Measurements from ENCODE around the gene WIPF2. TPM values are rescaled to one million over a fixed set of nuclear protein-coding genes. Genes with fewer than 3 reads are reported as not detected.

The WIPF2 gene
- total RNA-seq, 2 experiments from 2014 or later, result 15.7 to 17.4 TPM

GRCh38 chr17:40326832-40327199 lies 107.7 kb downstream of the WIPF2 start:
- H3K27ac Mint-ChIP-seq, result peak overlapping the region; percentile 99
- H3K4me1 Mint-ChIP-seq, result peaks cover 90% of the 10 kb centered on the region
- H3K36me3 Mint-ChIP-seq, result peaks cover 20% of the 10 kb centered on the region
- H3K27me3 Mint-ChIP-seq, result no peaks in the 10 kb centered on the region
- H3K4me3 Mint-ChIP-seq, result peak overlapping the region; percentile 73
- DNase-seq, result no peak
- H3K9me3 Mint-ChIP-seq, result no peaks in the 10 kb centered on the region

GRCh38 chr17:40327244-40327729 lies 108.2 kb downstream of the WIPF2 start:
- peak overlapping the region; percentile 73 for H3K4me3 Mint-ChIP-seq

DNA sequence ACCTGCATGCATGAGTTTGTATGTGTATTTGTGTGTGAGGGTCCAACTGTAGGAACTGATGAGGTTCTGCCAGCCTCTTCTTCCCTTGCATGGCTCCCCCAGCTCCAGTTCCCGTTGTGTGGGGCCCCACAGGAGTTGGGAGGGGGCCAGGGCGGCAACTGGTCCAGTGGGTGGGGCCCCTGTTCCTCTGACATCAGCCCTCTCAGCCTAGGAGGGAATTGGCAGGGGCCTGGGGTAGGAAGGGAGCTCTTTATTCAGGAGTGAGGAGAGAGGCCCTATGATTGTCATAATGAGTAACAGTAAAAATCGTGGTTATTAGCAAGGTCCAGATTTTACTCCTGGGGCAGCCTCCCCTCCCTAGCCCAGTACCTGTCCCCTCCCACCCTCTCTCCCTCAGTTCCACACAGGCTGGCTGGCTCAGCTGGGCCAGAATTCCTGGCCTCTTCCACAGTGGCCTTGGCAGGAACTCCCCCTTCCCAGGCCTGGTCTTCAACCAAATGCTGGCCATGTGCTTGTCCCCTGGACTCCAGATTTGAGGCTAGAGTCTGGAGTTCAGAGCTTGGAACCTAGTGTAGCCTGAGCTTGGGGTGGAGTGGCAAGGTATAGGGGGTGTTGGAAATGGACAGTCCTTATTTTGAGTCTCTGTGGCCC lies 108.8 kb downstream of the WIPF2 start:
- DNase-seq, result no peak
- Mint-ChIP-seq H3K36me3 (peaks cover 26% of the 10 kb centered on the region), H3K27me3 (no peaks in the 10 kb centered on the region), H3K4me3 (peak overlapping the region; percentile 4), H3K9me3 (no peaks in the 10 kb centered on the region), H3K27ac (peak overlapping the region; percentile 99), H3K4me1 (peaks cover 86% of the 10 kb centered on the region)

More at GRCh38 chr17:40327244-40327729, 108.2 kb downstream of the WIPF2 start:
- Mint-ChIP-seq H3K9me3 (no peaks in the 10 kb centered on the region), H3K36me3 (peaks cover 22% of the 10 kb centered on the region), H3K4me1 (peaks cover 87% of the 10 kb centered on the region), H3K27me3 (no peaks in the 10 kb centered on the region), H3K27ac (peak overlapping the region; percentile 99)
- DNase-seq, result no peak

GRCh38 chr17:40328386-40328766 lies 109.3 kb downstream of the WIPF2 start:
- no peak for DNase-seq
- H3K4me1 Mint-ChIP-seq, result peaks cover 83% of the 10 kb centered on the region
- peak overlapping the region; percentile 32 for H3K27ac Mint-ChIP-seq
- H3K36me3 Mint-ChIP-seq, result peaks cover 31% of the 10 kb centered on the region
- H3K9me3 Mint-ChIP-seq, result no peaks in the 10 kb centered on the region
- H3K27me3 Mint-ChIP-seq, result no peaks in the 10 kb centered on the region
- no peak overlapping the region for H3K4me3 Mint-ChIP-seq

DNA sequence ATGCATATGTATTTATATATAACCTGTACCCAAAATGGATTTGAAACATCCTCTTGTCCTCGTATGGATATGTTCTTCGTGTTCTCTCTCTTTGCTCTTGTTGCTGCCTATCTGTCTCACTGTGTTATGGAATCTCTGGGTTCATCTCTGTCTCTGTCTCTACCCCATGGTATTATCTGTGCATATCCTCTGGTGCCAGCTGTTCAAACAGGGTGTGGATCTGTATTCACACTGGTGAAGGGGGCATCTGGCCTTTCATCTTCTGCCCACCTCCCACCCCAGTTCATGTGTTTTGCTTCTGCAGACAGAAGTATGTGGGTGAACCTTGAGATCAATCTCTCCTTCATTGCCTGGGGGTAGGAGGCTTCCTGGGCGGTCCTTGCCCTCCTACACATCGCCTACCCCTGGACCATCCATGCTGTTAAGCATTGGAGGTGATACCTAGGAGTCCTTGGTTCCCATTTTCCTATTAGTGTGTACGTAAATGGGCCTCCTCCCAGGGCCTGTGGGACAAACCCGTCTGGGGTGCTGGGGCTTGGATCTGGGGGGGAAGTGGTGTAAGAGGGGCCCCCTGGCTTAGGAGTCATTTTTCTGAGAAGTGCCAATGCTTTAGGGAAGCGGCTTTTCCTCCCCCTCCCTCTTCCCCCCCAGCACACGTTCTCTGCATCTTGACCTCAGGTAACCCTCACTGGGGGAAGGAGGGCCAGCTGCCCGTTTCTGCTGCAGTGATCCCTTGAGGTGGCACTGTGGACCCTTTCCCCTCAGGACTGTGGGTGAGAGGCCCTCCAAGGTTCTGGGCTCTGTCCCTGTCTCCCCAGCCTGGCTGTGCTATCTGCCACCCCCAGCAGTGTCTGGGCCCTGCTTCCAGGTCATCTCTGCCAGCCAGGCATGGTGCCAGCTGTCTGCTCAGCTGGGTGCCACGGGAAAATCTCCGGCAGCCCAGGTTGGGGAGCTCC lies 111.0 kb downstream of the WIPF2 start:
- Mint-ChIP-seq H3K4me1 (peaks cover 82% of the 10 kb centered on the region), H3K4me3 (peak overlapping the region; percentile 49), H3K36me3 (peaks cover 32% of the 10 kb centered on the region), H3K9me3 (no peaks in the 10 kb centered on the region), H3K27ac (peak overlapping the region; percentile 81), H3K27me3 (no peaks in the 10 kb centered on the region)
- peak; percentile 35 for DNase-seq

GRCh38 chr17:40330850-40331470 lies 111.9 kb downstream of the WIPF2 start:
- no peak for DNase-seq
- Mint-ChIP-seq H3K36me3 (peaks cover 32% of the 10 kb centered on the region), H3K4me3 (peak overlapping the region; percentile 30), H3K4me1 (peaks cover 75% of the 10 kb centered on the region), H3K27ac (peak overlapping the region; percentile 81), H3K9me3 (no peaks in the 10 kb centered on the region), H3K27me3 (no peaks in the 10 kb centered on the region)

GRCh38 chr17:40331743-40332641 lies 112.9 kb downstream of the WIPF2 start:
- Mint-ChIP-seq H3K27me3 (no peaks in the 10 kb centered on the region), H3K27ac (peak overlapping the region; percentile 47), H3K36me3 (peaks cover 33% of the 10 kb centered on the region), H3K9me3 (no peaks in the 10 kb centered on the region), H3K4me3 (no peak overlapping the region), H3K4me1 (peaks cover 69% of the 10 kb centered on the region)
- DNase-seq, result peak; percentile 26

Other genes starting within 250 kb of the WIPF2 start
- gene PSMD3, start 238.5 kb upstream of the WIPF2 start, total RNA-seq, result 100 to 1,000 TPM; 173 to 177 TPM
- gene CSF3, start 203.9 kb upstream of the WIPF2 start, total RNA-seq, result not detected
- 100 to 1,000 TPM; 103 to 107 TPM for gene MED24, start 164.9 kb upstream of the WIPF2 start, total RNA-seq
- gene THRA, start 156.3 kb upstream of the WIPF2 start, total RNA-seq, result 10 to 100 TPM; 11.4 to 12.1 TPM
- 1 to 10 TPM; 4.8 to 5.8 TPM for gene NR1D1, start 118.7 kb upstream of the WIPF2 start, total RNA-seq
- 10 to 100 TPM; 62.7 to 66.7 TPM for gene MSL1, start 97.3 kb upstream of the WIPF2 start, total RNA-seq
- gene CASC3, start 78.8 kb upstream of the WIPF2 start, total RNA-seq, result 10 to 100 TPM; 74.5 to 77.0 TPM
- 1 to 10 TPM; 4.3 to 5.1 TPM for gene RAPGEFL1, start 41.8 kb upstream of the WIPF2 start, total RNA-seq
- 100 to 1,000 TPM; 144 to 149 TPM for gene CDC6, start 68.6 kb downstream of the WIPF2 start, total RNA-seq
- 10 to 100 TPM; 31.2 to 33.3 TPM for gene RARA, start 89.9 kb downstream of the WIPF2 start, total RNA-seq
- gene GJD3, start 145.4 kb downstream of the WIPF2 start, total RNA-seq, result not detected
- 100 to 1,000 TPM; 244 to 245 TPM for gene TOP2A, start 198.6 kb downstream of the WIPF2 start, total RNA-seq
- 1 to 10 TPM; 5.6 to 6.5 TPM for gene IGFBP4, start 224.1 kb downstream of the WIPF2 start, total RNA-seq